ENCODE data around the gene HMOX1.

- TF ChIP-seq CTCF (conservative IDR thresholded peaks at IDR 0.05; ENCODE audit: low read length) = no peak
- no peak for TF ChIP-seq EZH2phosphoT487 (IDR thresholded peaks at IDR 0.05; ENCODE audit: borderline replicate concordance)
Measured at GRCh38 chr22:35426801-35427140, 45.9 kb downstream of the HMOX1 start.

Data from Loucy (cell line).